ENCODE data around the gene GLCCI1. TPM values are rescaled to one million over a fixed set of nuclear protein-coding genes. Genes with fewer than 3 reads are reported as not detected.

The GLCCI1 gene
- total RNA-seq, 1 experiment from 2014 or later, result 8.5 TPM

GRCh38 chr7:8056439-8056838 is 87.8 kb downstream of the GLCCI1 start:
- H3K4me2 ChIP-seq (ENCODE audit: low read length), result no peak overlapping the region
- DNase-seq (no peak), ATAC-seq (no peak)
- H3K4me3 ChIP-seq (ENCODE audit: low read length), result no peak overlapping the region
- intact Hi-C loops (cut with micrococcal nuclease), result loop anchor here (10.0 kb wide), 1 partner anchor 138 kb away; no protein-coding TSS in a partner anchor
- no peaks in the 10 kb centered on the region for H3K79me2 ChIP-seq (ENCODE audit: low read length)
- TF ChIP-seq EZH2 (IDR thresholded peaks at IDR 0.05; ENCODE audit: low read length, unreplicated experiment), result no peak
- TF ChIP-seq EZH2phosphoT487 (IDR thresholded peaks at IDR 0.05; ENCODE audit: borderline replicate concordance, low read length), result no peak
- no peak for TF ChIP-seq CTCF (conservative IDR thresholded peaks at IDR 0.05; ENCODE audit: low read depth, low read length)
- ChIA-PET CTCF (no interaction called here), POLR2A (ENCODE audit: unreplicated experiment) (no interaction called here)
- BruUV-seq (replicated peaks), result no TSS peak
- no peaks in the 10 kb centered on the region for H3K9me2 ChIP-seq (replicated peaks; ENCODE audit: low read length)
- no peaks in the 10 kb centered on the region for H4K20me1 ChIP-seq (ENCODE audit: low read length)
- H3K27me3 ChIP-seq (ENCODE audit: low read length), result no peaks in the 10 kb centered on the region
- no peak overlapping the region for H3K27ac ChIP-seq (ENCODE audit: low read length)
- no peak overlapping the region for H2AFZ ChIP-seq (ENCODE audit: low read length)
- no peaks in the 10 kb centered on the region for H3F3A ChIP-seq (ENCODE audit: low read length, unreplicated experiment)
- H3K4me1 ChIP-seq (ENCODE audit: insufficient read depth, low read length), result no peaks in the 10 kb centered on the region
- no peak overlapping the region for H3K9ac ChIP-seq (ENCODE audit: low read length)
- H3K9me3 ChIP-seq (ENCODE audit: low read length), result no peaks in the 10 kb centered on the region
- peaks cover 5% of the 10 kb centered on the region; the same call in 1 of the 2 replicates for H3K36me3 ChIP-seq (ENCODE audit: low read depth, low read length)

GRCh38 chr7:8057566-8057965 is 89.0 kb downstream of the GLCCI1 start:
- Histone ChIP-seq H3K27ac (ENCODE audit: low read length) (no peak overlapping the region), H3F3A (ENCODE audit: low read length, unreplicated experiment) (no peaks in the 10 kb centered on the region), H3K79me2 (ENCODE audit: low read length) (no peaks in the 10 kb centered on the region), H3K27me3 (ENCODE audit: low read length) (no peaks in the 10 kb centered on the region), H3K9me2 (replicated peaks; ENCODE audit: low read length) (no peaks in the 10 kb centered on the region), H3K4me2 (ENCODE audit: low read length) (no peak overlapping the region), H3K4me3 (ENCODE audit: low read length) (no peak overlapping the region), H2AFZ (ENCODE audit: low read length) (no peak overlapping the region), H3K9me3 (ENCODE audit: low read length) (no peaks in the 10 kb centered on the region), H3K4me1 (ENCODE audit: insufficient read depth, low read length) (no peaks in the 10 kb centered on the region), H3K36me3 (ENCODE audit: low read depth, low read length) (peaks cover 5% of the 10 kb centered on the region; the same call in 1 of the 2 replicates), H3K9ac (ENCODE audit: low read length) (no peak overlapping the region), H4K20me1 (ENCODE audit: low read length) (no peaks in the 10 kb centered on the region)
- no peak for DNase-seq
- CTCF ChIA-PET, result no interaction called here
- intact Hi-C loops (cut with micrococcal nuclease), result loop anchor here (10.0 kb wide), 1 partner anchor 137 kb away; no protein-coding TSS in a partner anchor
- no peak for ATAC-seq
- BruUV-seq (replicated peaks), result no TSS peak
- TF ChIP-seq CTCF (conservative IDR thresholded peaks at IDR 0.05; ENCODE audit: low read depth, low read length) (no peak), EZH2phosphoT487 (IDR thresholded peaks at IDR 0.05; ENCODE audit: borderline replicate concordance, low read length) (no peak), EZH2 (IDR thresholded peaks at IDR 0.05; ENCODE audit: low read length, unreplicated experiment) (no peak)
- POLR2A ChIA-PET (ENCODE audit: unreplicated experiment), result interaction anchor here (0.6 kb wide), 1 partner anchor 14 kb away, joined by 7 read pairs; no protein-coding TSS in a partner anchor

- H3K4me3 ChIP-seq (ENCODE audit: low read length), result no peak overlapping the region
- no peaks in the 10 kb centered on the region for H3K79me2 ChIP-seq (ENCODE audit: low read length)
- no peak overlapping the region for H2AFZ ChIP-seq (ENCODE audit: low read length)
- intact Hi-C loops (cut with micrococcal nuclease), result loop anchor here (10.0 kb wide), 1 partner anchor 136 kb away; no protein-coding TSS in a partner anchor
- POLR2A ChIA-PET (ENCODE audit: unreplicated experiment), result interaction anchor here (0.6 kb wide), 1 partner anchor 15 kb away, joined by 7 read pairs; no protein-coding TSS in a partner anchor
- H3K4me2 ChIP-seq (ENCODE audit: low read length), result no peak overlapping the region
- H3K9me3 ChIP-seq (ENCODE audit: low read length), result no peaks in the 10 kb centered on the region
- H3K36me3 ChIP-seq (ENCODE audit: low read depth, low read length), result peaks cover 5% of the 10 kb centered on the region; the same call in 1 of the 2 replicates
- H3K4me1 ChIP-seq (ENCODE audit: insufficient read depth, low read length), result no peaks in the 10 kb centered on the region
- no peaks in the 10 kb centered on the region for H4K20me1 ChIP-seq (ENCODE audit: low read length)
- H3K27ac ChIP-seq (ENCODE audit: low read length), result no peak overlapping the region
- no peaks in the 10 kb centered on the region for H3K9me2 ChIP-seq (replicated peaks; ENCODE audit: low read length)
- no peaks in the 10 kb centered on the region for H3F3A ChIP-seq (ENCODE audit: low read length, unreplicated experiment)
- BruUV-seq (replicated peaks), result no TSS peak
- DNase-seq, result no peak
- H3K27me3 ChIP-seq (ENCODE audit: low read length), result no peaks in the 10 kb centered on the region
- H3K9ac ChIP-seq (ENCODE audit: low read length), result no peak overlapping the region
- CTCF ChIA-PET, result no interaction called here
- TF ChIP-seq EZH2 (IDR thresholded peaks at IDR 0.05; ENCODE audit: low read length, unreplicated experiment), result no peak
- TF ChIP-seq CTCF (conservative IDR thresholded peaks at IDR 0.05; ENCODE audit: low read depth, low read length), result no peak
- TF ChIP-seq EZH2phosphoT487 (IDR thresholded peaks at IDR 0.05; ENCODE audit: borderline replicate concordance, low read length), result no peak
- no peak for ATAC-seq
Observed at GRCh38 chr7:8058322-8058721, 89.7 kb downstream of the GLCCI1 start.

Measured in PC-3 (cell line).